NOMO-1 treated with DMSO at 0.1 percent for 48 hours (cell line): Measurements from ENCODE around the gene RPS19.
"Not testable (repeated sequence)": the region's sequence is repeated elsewhere in the genome, so short reads cannot be mapped to it uniquely, and the experiment has no call there.

Experiments used
- DNase-seq: peaks from one replicate; lab custom pipeline; 2025; ENCODE audit not compliant: unreplicated experiment; lab: John Stamatoyannopoulos, UW

Gene RPS19

DNA sequence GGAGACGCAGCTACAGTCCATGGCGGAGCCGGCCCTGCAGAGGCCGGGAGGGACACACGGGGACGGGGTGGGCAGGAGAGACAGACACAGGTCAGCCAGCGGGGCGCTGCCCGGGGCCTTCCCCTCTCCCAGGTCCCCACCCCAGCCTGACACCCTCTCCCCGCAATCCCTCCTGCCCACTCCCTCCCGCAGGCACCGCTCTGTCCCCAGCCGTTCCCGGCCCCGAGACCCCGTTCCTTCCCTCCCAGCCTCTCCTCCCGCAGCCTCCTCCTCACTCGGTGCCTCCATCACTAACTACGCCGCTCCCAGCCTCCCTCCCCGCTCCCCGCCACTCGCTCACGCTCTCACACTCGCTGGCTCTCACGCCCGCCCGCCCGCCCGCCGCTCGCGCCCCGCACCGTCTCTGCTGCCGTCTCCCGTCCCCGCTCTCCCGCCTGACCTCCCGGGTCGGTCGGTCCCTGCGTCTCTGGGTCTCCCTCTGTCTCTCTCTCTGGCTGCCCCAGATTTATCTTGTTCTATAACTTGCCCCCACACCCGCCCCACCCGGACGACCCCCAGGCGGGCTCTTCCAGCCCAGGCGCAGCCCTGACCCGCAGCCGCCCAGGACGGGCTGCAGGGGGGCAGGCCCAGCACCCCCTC lies 53.0 kb downstream of the RPS19 start:
- no peak for DNase-seq

DNA sequence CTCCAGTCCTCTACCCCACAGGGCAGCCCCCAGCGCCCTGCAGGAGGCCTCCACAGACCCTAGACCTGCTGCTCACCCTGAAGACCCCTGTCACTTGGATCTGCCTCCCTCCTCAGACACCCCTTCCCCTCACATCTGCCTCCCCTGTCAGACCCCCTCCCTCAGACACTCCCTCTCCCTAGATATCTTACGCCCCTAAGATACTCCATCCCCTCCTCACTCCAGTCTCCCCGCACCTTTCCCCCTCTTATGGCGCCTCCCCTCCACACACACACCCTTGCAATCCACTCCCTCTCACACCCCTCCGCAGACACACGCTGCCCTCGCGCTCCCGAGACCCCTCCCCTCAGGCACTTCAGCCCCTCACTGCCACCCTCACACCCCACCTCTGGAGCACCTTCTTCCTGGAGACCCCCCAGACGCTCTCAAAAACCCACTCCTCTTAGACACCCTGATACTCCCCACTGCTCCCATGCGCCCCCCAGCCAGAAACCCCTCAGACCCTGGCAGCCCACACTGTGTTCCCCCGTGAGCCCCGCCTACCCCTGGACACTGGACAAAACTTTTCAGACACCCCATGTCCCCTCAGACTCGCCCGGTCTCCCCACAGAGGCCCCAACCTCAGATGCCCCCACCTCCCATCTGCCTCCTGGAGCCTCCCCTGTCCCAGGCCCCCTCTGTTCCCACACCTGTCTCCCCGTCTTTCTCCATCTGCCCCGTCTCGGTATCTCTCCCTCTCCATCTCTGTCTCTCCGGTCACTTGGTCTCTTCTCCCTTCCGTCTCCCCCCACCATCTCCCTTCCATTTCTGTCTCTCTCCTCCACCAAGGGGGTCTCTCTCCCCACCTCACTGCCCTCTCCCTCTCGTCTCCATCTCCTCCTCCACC lies 53.7 kb downstream of the RPS19 start:
- no peak for DNase-seq

GRCh38 chr19:41914424-41914834 lies 54.4 kb downstream of the RPS19 start:
- not testable (repeated sequence) for DNase-seq

DNA sequence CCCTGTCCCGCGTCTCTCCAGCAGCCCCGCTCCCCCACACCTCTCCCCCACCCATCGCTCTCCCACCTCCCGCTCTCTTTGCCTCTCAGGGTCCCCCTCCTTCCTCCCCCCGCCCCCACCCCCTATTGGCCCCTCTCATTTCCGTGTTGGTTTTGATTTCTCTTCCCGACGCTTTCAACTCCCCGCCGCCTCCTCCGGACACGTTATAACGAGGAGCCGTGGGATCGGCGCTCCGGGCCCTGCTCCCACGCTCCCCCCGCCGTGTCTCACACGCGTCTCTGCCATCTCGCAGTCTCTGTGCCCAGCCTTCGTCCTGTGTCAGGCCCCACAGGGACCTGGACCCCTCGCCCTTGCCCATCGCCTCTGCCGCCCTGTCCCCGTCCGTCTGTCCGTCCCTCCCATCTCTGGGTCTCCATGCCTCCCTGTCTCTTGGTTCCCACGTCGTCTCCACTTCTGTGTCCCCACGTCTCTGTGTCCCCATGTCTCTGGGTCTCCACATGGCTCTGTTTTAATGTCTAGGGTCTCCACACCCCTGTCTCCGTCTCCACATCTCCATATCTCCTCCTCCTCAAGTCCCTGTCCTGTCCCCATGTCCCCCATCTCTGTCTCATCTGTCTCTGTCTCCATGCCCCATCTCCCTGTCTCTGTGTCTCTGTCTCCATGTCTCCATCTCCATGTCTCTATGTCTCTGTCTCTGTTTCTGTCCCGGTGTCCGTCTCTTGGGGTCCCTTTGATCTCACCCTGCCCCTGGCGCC lies 55.1 kb downstream of the RPS19 start:
- DNase-seq, result no peak

- no peak for DNase-seq
Measured at GRCh38 chr19:41915776-41916414, 55.8 kb downstream of the RPS19 start.

- no peak for DNase-seq
Measured at GRCh38 chr19:41917676-41918075, 57.6 kb downstream of the RPS19 start.

- DNase-seq, result no peak
Measured at GRCh38 chr19:41918095-41918494, 58.0 kb downstream of the RPS19 start.

DNA sequence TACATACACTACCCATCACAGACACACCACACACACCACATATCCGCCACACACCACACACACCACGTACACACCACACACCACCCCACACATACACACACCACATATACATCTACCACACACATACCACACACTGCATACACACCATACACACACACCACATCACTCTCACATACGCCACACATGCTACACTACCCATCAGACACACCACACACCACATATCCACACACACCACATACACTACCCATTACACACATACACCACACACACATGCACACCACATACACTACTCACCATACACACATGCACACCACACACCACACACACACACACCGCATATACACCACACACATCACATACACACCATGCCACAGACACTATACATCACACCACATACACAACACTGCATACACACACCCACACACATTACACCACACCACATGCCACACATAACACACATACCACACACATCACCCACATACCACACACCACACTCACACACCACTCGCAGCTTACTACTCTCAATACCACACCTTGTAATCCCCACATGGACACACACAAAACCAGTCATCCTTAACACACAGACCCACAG lies 58.7 kb downstream of the RPS19 start:
- DNase-seq, result no peak

GRCh38 chr19:41919948-41920712 lies 60.1 kb downstream of the RPS19 start:
- no peak for DNase-seq

DNA sequence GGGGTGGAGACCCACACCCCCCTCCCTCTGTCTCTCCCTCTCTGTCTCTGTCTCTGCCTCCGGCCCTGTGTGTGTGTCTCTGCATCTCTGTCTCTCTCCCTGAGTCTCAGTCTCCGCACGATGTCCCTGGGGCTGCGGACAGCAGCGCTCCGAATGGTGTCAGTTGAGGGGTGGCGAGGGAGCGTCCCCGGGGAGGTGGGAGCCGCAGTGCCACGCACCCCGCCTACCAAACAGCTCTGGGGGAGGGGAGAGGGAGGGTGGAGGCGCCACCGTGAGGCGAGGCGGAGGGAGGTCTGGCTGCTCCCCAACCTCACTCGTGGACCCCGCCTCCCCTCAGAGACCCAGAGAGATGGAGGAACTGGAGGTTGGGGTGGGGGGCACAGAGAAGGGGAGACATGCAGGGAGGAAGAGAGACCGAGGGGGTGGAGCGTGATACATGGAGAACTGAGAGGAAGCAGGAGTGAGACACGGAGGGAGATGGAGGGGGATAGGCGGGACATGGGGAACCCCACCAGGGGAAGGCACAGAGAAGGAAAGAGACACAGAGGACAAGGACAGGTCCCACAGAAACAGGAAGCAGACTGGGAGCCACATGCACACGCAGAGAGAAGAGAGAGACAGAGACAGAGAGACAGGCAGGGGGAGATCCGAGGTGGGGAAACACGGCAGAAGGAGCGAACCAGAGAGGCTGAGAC lies 61.0 kb downstream of the RPS19 start:
- peak; percentile 7 for DNase-seq

DNA sequence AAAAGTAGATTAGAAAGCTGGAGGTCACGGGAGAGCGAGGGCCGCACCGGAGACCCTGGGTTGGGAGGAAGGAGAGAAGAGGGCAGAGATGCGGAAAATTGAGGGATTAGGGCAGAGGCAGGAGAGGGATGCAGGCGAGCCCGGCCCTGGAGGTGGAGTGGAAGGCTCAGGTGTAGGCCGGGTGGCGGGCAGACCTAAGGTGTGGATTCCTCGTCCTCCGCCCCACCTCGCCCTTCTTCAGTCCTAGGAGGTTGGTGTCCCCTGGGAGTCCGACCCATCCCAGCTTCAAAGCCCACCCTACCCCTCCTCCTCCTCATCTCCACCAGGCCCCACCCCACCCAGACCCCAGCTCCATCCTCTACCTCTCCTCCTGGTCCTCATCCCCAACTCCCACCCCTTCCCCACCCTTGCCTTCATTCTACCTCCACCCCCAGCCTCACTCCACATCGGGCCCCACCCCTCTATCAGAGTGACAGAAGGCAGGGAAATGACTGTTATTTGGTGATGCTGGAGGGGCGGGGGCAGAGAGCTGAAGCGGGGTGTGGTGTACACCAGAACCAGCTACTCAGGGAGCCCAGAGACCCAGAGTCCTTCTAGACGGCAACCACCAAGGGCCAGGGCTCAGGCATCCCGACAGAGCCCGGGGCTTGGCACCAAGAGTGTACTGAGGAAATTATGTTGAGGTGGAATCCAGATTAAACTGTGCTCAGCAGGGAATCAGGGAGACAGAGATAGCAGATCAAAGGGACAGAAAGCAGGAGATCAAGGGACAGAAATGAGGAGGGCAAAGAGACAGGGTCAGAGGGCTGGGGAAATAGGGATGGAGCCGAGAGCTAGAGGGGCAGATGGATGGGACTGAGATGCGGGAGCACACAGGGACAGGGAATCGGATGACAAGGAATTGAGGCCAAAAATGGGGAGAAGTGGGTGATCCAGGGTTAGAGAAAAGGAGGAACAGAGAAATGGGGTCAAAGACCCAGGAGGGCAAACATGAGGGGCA lies 61.8 kb downstream of the RPS19 start:
- DNase-seq, result no peak
